GM13976 (cell line): Measurements from ENCODE around the gene ELMO1.

Experiments
- DNase-seq: peaks from one replicate; pipeline ENCODE4 v3.0.0; 2012; ENCODE audit warnings: low spot score
- CTCF ChIP-seq: IDR thresholded peaks from 2 replicates; pipeline ENCODE4 v1.5.1; 2012; ENCODE audit warnings: borderline replicate concordance, mild to moderate bottlenecking; ENCODE audit not compliant: insufficient read depth; ENCODE audit errors: extremely low read depth, missing control alignments, control extremely low read depth
- in situ Hi-C: fragments of 300-500 bp; cut with MboI; formaldehyde crosslinking; loops from one replicate; pipeline ENCODE4 v1.12.0; 2022; ENCODE audit warnings: low sequenced_read_pairs, mixed read lengths, inconsistent platforms; ENCODE audit not compliant: unreplicated experiment

The ELMO1 gene

GRCh38 chr7:36986948-36987724 is 461.5 kb downstream of the ELMO1 start:
- in situ Hi-C loops: loop anchor here (25.0 kb wide), 1 partner anchor 200 kb away; no protein-coding TSS in a partner anchor
- TF ChIP-seq CTCF: peak; percentile 85
- peak; percentile 62 for DNase-seq

GRCh38 chr7:36986511-36986933 is 462.1 kb downstream of the ELMO1 start:
- in situ Hi-C loops: loop anchor here (25.0 kb wide), 1 partner anchor 201 kb away; no protein-coding TSS in a partner anchor
- TF ChIP-seq CTCF: no peak
- no peak for DNase-seq

- DNase-seq: no peak
These were observed 462.7 kb downstream of the ELMO1 start for GRCh38 chr7:36985866-36986400.

GRCh38 chr7:36985316-36985715 is 463.3 kb downstream of the ELMO1 start:
- DNase-seq: no peak
- in situ Hi-C loops: loop anchor here (25.0 kb wide), 1 partner anchor 202 kb away; no protein-coding TSS in a partner anchor
- no peak for TF ChIP-seq CTCF

More at GRCh38 chr7:36985866-36986400, 462.7 kb downstream of the ELMO1 start:
- no peak for TF ChIP-seq CTCF
- in situ Hi-C loops: loop anchor here (25.0 kb wide), 1 partner anchor 201 kb away; no protein-coding TSS in a partner anchor

GRCh38 chr7:36984710-36985312 is 463.9 kb downstream of the ELMO1 start:
- in situ Hi-C loops: loop anchor here (25.0 kb wide), 1 partner anchor 202 kb away; no protein-coding TSS in a partner anchor
- no peak for DNase-seq
- no peak for TF ChIP-seq CTCF

- DNase-seq: no peak
- no peak for TF ChIP-seq CTCF
- in situ Hi-C loops: loop anchor here (25.0 kb wide), 1 partner anchor 203 kb away; no protein-coding TSS in a partner anchor
These were observed 464.6 kb downstream of the ELMO1 start for GRCh38 chr7:36984041-36984521.
